Mesenchymal stem cell (in vitro differentiated cells and primary cell): ENCODE measurements around the gene ZG16B.

Experiments
- DNase-seq: peaks from one replicate; pipeline ENCODE4 v3.0.0-alpha.2; 2013
- H2AFZ ChIP-seq: one replicate; pipeline ENCODE4 v1.6.1; 2013; ENCODE audit warnings: low read depth, mild to moderate bottlenecking, control low read depth, inconsistent platforms, low read length, moderate library complexity
- H2AK5ac ChIP-seq: 2 replicates; pipeline ENCODE4 v1.6.1; 2013; ENCODE audit warnings: low read length, moderate library complexity, mild to moderate bottlenecking, inconsistent platforms; ENCODE audit not compliant: severe bottlenecking
- H2BK120ac ChIP-seq: one replicate; pipeline ENCODE4 v1.6.1; 2013; ENCODE audit warnings: low read depth, mild to moderate bottlenecking, inconsistent platforms, low read length, moderate library complexity
- H2BK12ac ChIP-seq, 2 experiments: one replicate each; pipeline ENCODE4 v1.6.1; 2013; ENCODE audit warnings: inconsistent platforms in 2 of 2, low read length in 2 of 2, mild to moderate bottlenecking in 2 of 2, moderate library complexity in 2 of 2, control low read depth in 1 of 2
- H2BK15ac ChIP-seq: one replicate; pipeline ENCODE4 v1.6.1; 2013; ENCODE audit warnings: mild to moderate bottlenecking, low read depth, inconsistent platforms; ENCODE audit not compliant: poor library complexity, severe bottlenecking
- H2BK5ac ChIP-seq: 2 replicates; pipeline ENCODE4 v1.6.1; 2013; ENCODE audit warnings: low read depth, mild to moderate bottlenecking, low read length, control low read depth, inconsistent platforms; ENCODE audit not compliant: poor library complexity, severe bottlenecking
- H3K14ac ChIP-seq, 2 experiments: one replicate each; pipeline ENCODE4 v1.6.1; 2013; ENCODE audit warnings: inconsistent platforms in 2 of 2, low read length in 2 of 2, control low read depth in 1 of 2, mild to moderate bottlenecking in 1 of 2, moderate library complexity in 1 of 2
- H3K18ac ChIP-seq, 2 experiments: one replicate each; pipeline ENCODE4 v1.6.1; 2013; ENCODE audit warnings: inconsistent platforms in 2 of 2, low read length in 2 of 2, control low read depth in 1 of 2, low read depth in 1 of 2, mild to moderate bottlenecking in 1 of 2
- H3K23ac ChIP-seq, 2 experiments: one replicate each; pipeline ENCODE4 v1.6.1; 2013; ENCODE audit warnings: inconsistent platforms in 2 of 2, low read length in 2 of 2, mild to moderate bottlenecking in 2 of 2, moderate library complexity in 2 of 2, control low read depth in 1 of 2
- H3K27ac ChIP-seq: 2 replicates; pipeline ENCODE4 v1.5.1; 2013; ENCODE audit warnings: mild to moderate bottlenecking, moderate library complexity, low read length, control low read depth, inconsistent platforms; ENCODE audit not compliant: poor library complexity, severe bottlenecking
- H3K27me3 ChIP-seq, 2 experiments: 2 replicates each; pipeline versions ENCODE4 v1.6.1 to v1.7.0; 2013; ENCODE audit warnings: low read length in 2 of 2, mild to moderate bottlenecking in 2 of 2, moderate library complexity in 2 of 2, control low read depth in 1 of 2, inconsistent platforms in 1 of 2; ENCODE audit not compliant: control insufficient read depth in 1 of 2, insufficient read depth in 1 of 2
- H3K36me3 ChIP-seq, 2 experiments: 2 replicates each; pipeline versions ENCODE4 v1.6.1 to v1.7.0; 2013; ENCODE audit warnings: low read length in 2 of 2, control low read depth in 1 of 2, inconsistent platforms in 1 of 2, low read depth in 1 of 2, mild to moderate bottlenecking in 1 of 2; ENCODE audit not compliant: insufficient read depth in 2 of 2, control insufficient read depth in 1 of 2
- H3K4ac ChIP-seq, 2 experiments: one replicate each; pipeline ENCODE4 v1.6.1; 2013; ENCODE audit warnings: inconsistent platforms in 2 of 2, low read length in 2 of 2, mild to moderate bottlenecking in 2 of 2, moderate library complexity in 2 of 2, control low read depth in 1 of 2, low read depth in 1 of 2
- H3K4me1 ChIP-seq: 2 replicates; pipeline ENCODE4 v1.6.1; 2013; ENCODE audit warnings: low read depth, low read length, control low read depth; ENCODE audit not compliant: control insufficient read depth, insufficient read depth
- H3K4me2 ChIP-seq: 2 replicates; pipeline ENCODE4 v1.6.1; 2013; ENCODE audit warnings: low read length, mild to moderate bottlenecking, inconsistent platforms; ENCODE audit not compliant: poor library complexity, severe bottlenecking
- H3K4me3 ChIP-seq, 2 experiments: 2 replicates each; pipeline versions ENCODE4 v1.5.1 to v1.7.0; 2013; ENCODE audit warnings: low read length in 2 of 2, mild to moderate bottlenecking in 2 of 2, control low read depth in 1 of 2, low read depth in 1 of 2; ENCODE audit not compliant: insufficient read depth in 1 of 2
- H3K79me1 ChIP-seq: replicated peaks from 2 replicates; pipeline ENCODE4 v1.6.1; 2013; ENCODE audit warnings: mild to moderate bottlenecking, control low read depth, low read length, inconsistent platforms; ENCODE audit not compliant: poor library complexity, severe bottlenecking
- H3K9ac ChIP-seq: 2 replicates; pipeline ENCODE4 v1.7.0; 2013; ENCODE audit warnings: mild to moderate bottlenecking, low read length, moderate library complexity
- H3K9me3 ChIP-seq: 2 replicates; pipeline ENCODE4 v1.7.0; 2013; ENCODE audit warnings: mild to moderate bottlenecking, low read length; ENCODE audit not compliant: control insufficient read depth
- H4K8ac ChIP-seq: one replicate; pipeline ENCODE4 v1.6.1; 2013; ENCODE audit warnings: inconsistent platforms, mild to moderate bottlenecking, low read length, moderate library complexity
- H4K91ac ChIP-seq: one replicate; pipeline ENCODE4 v1.6.1; 2013; ENCODE audit warnings: mild to moderate bottlenecking, low read length, inconsistent platforms
- WGBS: methylation state at CpG from one replicate; pipeline ENCODE4 v1.1.7; 2013; ENCODE audit warnings: mixed read lengths; 5-methylcytosine and 5-hydroxymethylcytosine counted together

ZG16B gene

DNA sequence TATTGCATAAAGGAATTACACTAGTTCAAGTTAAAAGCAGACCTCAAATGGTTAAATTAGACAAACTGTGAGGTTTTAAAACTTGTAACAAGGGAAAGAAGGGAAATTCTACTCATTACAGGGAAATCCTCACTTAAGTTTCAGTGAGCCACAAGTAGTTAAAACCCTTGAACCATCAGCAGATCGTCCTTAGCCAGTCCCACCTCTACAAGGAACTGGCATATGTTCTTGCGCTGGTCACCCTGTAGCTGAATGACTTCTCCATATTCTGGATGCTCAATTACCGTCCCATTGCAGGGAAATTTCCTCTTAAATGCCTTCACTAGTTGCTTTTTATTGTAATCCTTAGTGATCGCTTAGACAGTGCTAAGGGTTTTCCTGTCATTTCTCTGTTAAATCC is 7.6 kb upstream of the ZG16B start:
- no peak overlapping the region for H3K27ac ChIP-seq
- peaks cover 0 to 2% of the 10 kb centered on the region in 2 experiments for H3K36me3 ChIP-seq
- H3K18ac ChIP-seq = no peak overlapping the region
- H4K91ac ChIP-seq = no peak overlapping the region
- H2AFZ ChIP-seq = no peak overlapping the region
- no peak overlapping the region for H2AK5ac ChIP-seq
- no peak overlapping the region for H2BK15ac ChIP-seq
- no peak overlapping the region for H3K14ac ChIP-seq
- H2BK120ac ChIP-seq = no peak overlapping the region
- no peaks in the 10 kb centered on the region for H3K9me3 ChIP-seq
- no peak overlapping the region for H2BK12ac ChIP-seq
- DNase-seq = no peak
- no peak overlapping the region for H3K4me3 ChIP-seq
- H3K4ac ChIP-seq = no peak overlapping the region
- H3K4me1 ChIP-seq = no peaks in the 10 kb centered on the region
- H3K23ac ChIP-seq = no peak overlapping the region
- H3K79me1 ChIP-seq = no peaks in the 10 kb centered on the region
- no peak overlapping the region for H2BK5ac ChIP-seq
- no peak overlapping the region for H3K9ac ChIP-seq
- WGBS = 91% methylated on average over 4 of the region's 4 CpGs
- H4K8ac ChIP-seq = no peak overlapping the region
- H3K4me2 ChIP-seq = no peak overlapping the region
- H3K27me3 ChIP-seq = peaks cover 30 to 87% of the 10 kb centered on the region in 2 experiments

DNA sequence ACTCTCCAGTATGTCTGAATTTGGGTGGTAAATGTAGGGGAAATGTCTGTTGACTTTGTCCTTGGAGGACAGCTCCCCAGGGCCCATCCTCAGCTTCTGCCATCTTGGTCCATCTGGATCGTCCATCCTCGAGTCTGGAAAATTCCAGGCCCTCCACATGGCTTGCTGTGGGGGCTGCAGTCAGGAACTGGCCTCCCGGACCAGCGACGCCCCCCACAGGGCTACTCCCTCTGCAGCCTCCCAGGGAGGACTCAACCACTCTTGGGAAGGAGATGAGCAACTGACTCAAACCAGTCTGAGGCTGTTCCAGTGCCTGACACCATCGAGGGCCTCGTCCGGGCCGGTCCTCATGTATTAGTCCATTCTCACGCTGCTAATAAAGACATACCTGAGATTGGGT is 5.5 kb upstream of the ZG16B start:
- Histone ChIP-seq H2AFZ (no peak overlapping the region), H3K27me3 (peaks cover 21 to 87% of the 10 kb centered on the region in 2 experiments), H3K4ac (no peak overlapping the region), H3K9me3 (no peaks in the 10 kb centered on the region), H4K8ac (no peak overlapping the region), H3K23ac (no peak overlapping the region), H3K27ac (no peak overlapping the region), H3K4me1 (no peaks in the 10 kb centered on the region), H3K79me1 (no peaks in the 10 kb centered on the region), H3K4me2 (no peak overlapping the region), H2AK5ac (no peak overlapping the region), H3K18ac (no peak overlapping the region), H2BK5ac (no peak overlapping the region), H3K9ac (no peak overlapping the region), H2BK120ac (no peak overlapping the region), H3K4me3 (no peak overlapping the region), H2BK12ac (no peak overlapping the region), H3K14ac (no peak overlapping the region), H2BK15ac (no peak overlapping the region), H4K91ac (no peak overlapping the region), H3K36me3 (no peaks in the 10 kb centered on the region)
- WGBS = 80% methylated on average over 10 of the region's 10 CpGs
- no peak for DNase-seq

DNA sequence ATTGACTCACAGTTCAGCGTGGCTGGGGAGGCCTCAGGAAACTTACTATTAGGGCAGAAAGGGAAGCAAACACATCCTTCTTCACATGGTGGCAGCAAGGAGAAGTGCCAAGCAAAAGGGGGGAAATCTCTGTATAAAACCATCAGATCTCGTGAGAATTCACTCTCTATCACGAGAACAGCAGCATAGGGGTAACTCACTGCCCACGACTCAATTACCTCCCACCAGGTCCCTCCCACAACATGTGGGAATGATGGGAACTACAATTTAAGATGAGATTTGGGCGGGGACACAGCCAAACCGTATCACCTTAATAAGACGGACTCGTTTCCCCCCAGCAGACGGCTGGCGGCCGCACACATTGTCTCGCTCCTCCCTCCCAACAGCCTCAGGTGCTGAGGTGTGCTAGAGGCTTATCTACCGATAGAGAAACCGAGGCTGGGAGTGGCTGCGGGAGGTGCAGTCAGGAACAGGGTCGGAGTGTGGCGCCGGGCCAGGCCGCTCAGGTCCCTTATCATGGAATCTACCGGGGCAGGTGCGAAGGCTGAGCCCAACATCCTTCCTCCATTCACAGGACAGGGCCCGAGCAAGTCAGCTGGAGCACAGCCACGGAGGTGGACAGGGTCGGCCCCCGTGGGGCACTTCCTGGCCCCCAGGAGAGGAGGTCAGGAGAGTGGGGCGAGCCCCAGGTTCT is 4.9 kb upstream of the ZG16B start:
- Histone ChIP-seq H3K4ac (no peak overlapping the region), H3K27me3 (peaks cover 15 to 87% of the 10 kb centered on the region in 2 experiments), H2BK5ac (no peak overlapping the region), H2BK120ac (no peak overlapping the region), H2AFZ (no peak overlapping the region), H3K36me3 (no peaks in the 10 kb centered on the region), H3K4me3 (no peak overlapping the region), H4K8ac (no peak overlapping the region), H4K91ac (no peak overlapping the region), H3K9ac (no peak overlapping the region), H3K4me1 (no peaks in the 10 kb centered on the region), H3K23ac (no peak overlapping the region), H2BK12ac (no peak overlapping the region), H2AK5ac (no peak overlapping the region), H3K79me1 (no peaks in the 10 kb centered on the region), H3K4me2 (no peak overlapping the region), H3K14ac (no peak overlapping the region), H3K18ac (no peak overlapping the region), H3K9me3 (no peaks in the 10 kb centered on the region), H2BK15ac (no peak overlapping the region), H3K27ac (no peak overlapping the region)
- 89% methylated on average over 25 of the region's 26 CpGs for WGBS
- no peak for DNase-seq

DNA sequence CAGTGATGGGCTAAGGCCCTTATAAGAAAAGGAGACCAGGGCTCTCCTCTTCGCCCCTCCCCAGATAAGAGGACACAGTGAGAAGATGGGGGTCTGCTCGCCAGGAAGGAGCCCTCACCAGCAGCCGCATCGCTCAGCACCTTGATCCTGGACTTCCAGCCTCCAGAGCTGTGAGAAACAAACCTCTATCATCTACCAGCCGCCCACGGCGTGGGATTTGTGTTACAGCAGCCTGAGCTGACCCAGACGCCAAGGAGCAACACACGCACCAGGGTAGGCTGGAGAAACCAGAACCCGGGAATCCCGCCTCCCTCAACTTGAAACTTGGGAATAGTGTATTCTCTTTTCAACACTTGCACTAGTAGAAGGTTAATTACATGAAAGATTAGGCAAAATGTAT is 4.2 kb upstream of the ZG16B start:
- Histone ChIP-seq H4K91ac (no peak overlapping the region), H2BK12ac (no peak overlapping the region), H3K4me2 (no peak overlapping the region), H3K36me3 (no peaks in the 10 kb centered on the region), H3K14ac (no peak overlapping the region), H3K4me3 (no peak overlapping the region), H3K18ac (no peak overlapping the region), H3K9me3 (no peaks in the 10 kb centered on the region), H4K8ac (no peak overlapping the region), H3K27me3 (peaks cover 13 to 87% of the 10 kb centered on the region in 2 experiments), H3K9ac (no peak overlapping the region), H3K23ac (no peak overlapping the region), H2BK5ac (no peak overlapping the region), H2AFZ (no peak overlapping the region), H3K27ac (no peak overlapping the region), H2AK5ac (no peak overlapping the region), H2BK120ac (no peak overlapping the region), H3K79me1 (no peaks in the 10 kb centered on the region), H3K4ac (no peak overlapping the region), H3K4me1 (no peaks in the 10 kb centered on the region), H2BK15ac (no peak overlapping the region)
- no peak for DNase-seq
- WGBS = 92% methylated on average over 10 of the region's 11 CpGs
